Measurements from ENCODE around the gene CPNE4. TPM values are rescaled to one million over a fixed set of nuclear protein-coding genes. Genes with fewer than 3 reads are reported as not detected.

CPNE4 gene
- total and polyA plus RNA-seq, 4 donors: 0.02 to 1.6 (median 0.29) TPM

- H3K9me3 ChIP-seq (ENCODE audit: control insufficient read depth in 4 of 4, insufficient read depth in 3 of 4, low read length in 3 of 4): peaks cover 0 to 3% (median 0%) of the 10 kb centered on the region in 4 donors
- H3K9ac ChIP-seq (ENCODE audit: insufficient read depth in 1 of 2, low read length in 2 of 2): no peak overlapping the region
- H3K4me1 ChIP-seq (ENCODE audit: control insufficient read depth in 5 of 5, insufficient read depth in 5 of 5, low read length in 5 of 5): no peaks in the 10 kb centered on the region
- H3K4me3 ChIP-seq: no peak overlapping the region
- no peak overlapping the region for H3K27ac ChIP-seq (ENCODE audit: low read depth in 1 of 2, low read length in 1 of 2)
- 84 to 86% methylated on average over 5 of the region's 5 CpGs for WGBS, 2 donors
- TF ChIP-seq CTCF (IDR thresholded peaks at IDR 0.05; ENCODE audit: control extremely low read depth, extremely low read depth): no peak
- DNase-seq: no peak
- H3K36me3 ChIP-seq (ENCODE audit: control insufficient read depth in 4 of 4, insufficient read depth in 4 of 4, low read length in 4 of 4): no peaks in the 10 kb centered on the region
- no peak for ATAC-seq (ENCODE audit: insufficient read depth, low FRiP score)
- no peaks in the 10 kb centered on the region for H3K27me3 ChIP-seq (ENCODE audit: control insufficient read depth in 3 of 3, insufficient read depth in 3 of 3, low read length in 2 of 3)
Observed at GRCh38 chr3:131962982-131963381, 71.8 kb downstream of the CPNE4 start.

- 58 to 95% methylated on average over 1 of the region's 1 CpG for WGBS, 2 donors
- Histone ChIP-seq H3K9me3 (ENCODE audit: control insufficient read depth in 4 of 4, insufficient read depth in 3 of 4, low read length in 3 of 4) (no peaks in the 10 kb centered on the region), H3K9ac (ENCODE audit: insufficient read depth in 1 of 2, low read length in 2 of 2) (no peak overlapping the region), H3K36me3 (ENCODE audit: control insufficient read depth in 4 of 4, insufficient read depth in 4 of 4, low read length in 4 of 4) (no peaks in the 10 kb centered on the region), H3K4me3 (no peak overlapping the region), H3K27ac (ENCODE audit: low read depth in 1 of 2, low read length in 1 of 2) (no peak overlapping the region), H3K27me3 (ENCODE audit: control insufficient read depth in 3 of 3, insufficient read depth in 3 of 3, low read length in 2 of 3) (no peaks in the 10 kb centered on the region), H3K4me1 (ENCODE audit: control insufficient read depth in 5 of 5, insufficient read depth in 5 of 5, low read length in 5 of 5) (no peaks in the 10 kb centered on the region)
- TF ChIP-seq CTCF (IDR thresholded peaks at IDR 0.05; ENCODE audit: control extremely low read depth, extremely low read depth): no peak
- ATAC-seq (ENCODE audit: insufficient read depth, low FRiP score) (no peak), DNase-seq (no peak)
Observed at GRCh38 chr3:131960324-131960723, 74.5 kb downstream of the CPNE4 start.

DNA sequence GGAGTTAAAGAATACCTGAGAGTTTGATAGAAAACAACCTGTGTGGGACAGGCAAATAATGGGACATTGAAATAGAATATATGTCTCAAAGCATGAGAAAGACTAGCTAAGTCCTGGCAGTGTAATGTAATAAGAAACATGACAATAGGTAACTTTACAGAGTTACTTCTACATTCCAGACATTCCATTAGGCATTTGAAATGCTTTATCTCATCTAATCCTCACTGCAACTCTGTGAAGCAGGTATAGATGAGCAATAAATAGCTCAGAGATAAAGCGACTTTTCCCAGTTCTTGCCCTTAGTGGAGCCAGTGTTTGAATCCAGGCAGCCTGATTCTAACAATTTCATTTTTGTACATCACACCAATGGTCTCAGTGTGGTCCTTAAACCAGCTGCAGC, 76.8 kb downstream of the CPNE4 start:
- Histone ChIP-seq H3K9me3 (ENCODE audit: control insufficient read depth in 4 of 4, insufficient read depth in 3 of 4, low read length in 3 of 4) (no peaks in the 10 kb centered on the region), H3K4me1 (ENCODE audit: control insufficient read depth in 5 of 5, insufficient read depth in 5 of 5, low read length in 5 of 5) (no peaks in the 10 kb centered on the region), H3K9ac (ENCODE audit: insufficient read depth in 1 of 2, low read length in 2 of 2) (no peak overlapping the region), H3K27me3 (ENCODE audit: control insufficient read depth in 3 of 3, insufficient read depth in 3 of 3, low read length in 2 of 3) (no peaks in the 10 kb centered on the region), H3K36me3 (ENCODE audit: control insufficient read depth in 4 of 4, insufficient read depth in 4 of 4, low read length in 4 of 4) (no peaks in the 10 kb centered on the region), H3K4me3 (no peak overlapping the region), H3K27ac (ENCODE audit: low read depth in 1 of 2, low read length in 1 of 2) (no peak overlapping the region)
- WGBS, 2 donors: 77 to 89% methylated on average over 1 of the region's 1 CpG
- DNase-seq (no peak), ATAC-seq (ENCODE audit: insufficient read depth, low FRiP score) (no peak)
- TF ChIP-seq CTCF (IDR thresholded peaks at IDR 0.05; ENCODE audit: control extremely low read depth, extremely low read depth): no peak

GRCh38 chr3:131957511-131957910, 77.3 kb downstream of the CPNE4 start:
- Histone ChIP-seq H3K4me3 (no peak overlapping the region), H3K9me3 (ENCODE audit: control insufficient read depth in 4 of 4, insufficient read depth in 3 of 4, low read length in 3 of 4) (no peaks in the 10 kb centered on the region), H3K27ac (ENCODE audit: low read depth in 1 of 2, low read length in 1 of 2) (no peak overlapping the region), H3K9ac (ENCODE audit: insufficient read depth in 1 of 2, low read length in 2 of 2) (no peak overlapping the region), H3K4me1 (ENCODE audit: control insufficient read depth in 5 of 5, insufficient read depth in 5 of 5, low read length in 5 of 5) (no peaks in the 10 kb centered on the region), H3K36me3 (ENCODE audit: control insufficient read depth in 4 of 4, insufficient read depth in 4 of 4, low read length in 4 of 4) (no peaks in the 10 kb centered on the region), H3K27me3 (ENCODE audit: control insufficient read depth in 3 of 3, insufficient read depth in 3 of 3, low read length in 2 of 3) (no peaks in the 10 kb centered on the region)
- no peak for TF ChIP-seq CTCF (IDR thresholded peaks at IDR 0.05; ENCODE audit: control extremely low read depth, extremely low read depth)
- ATAC-seq (ENCODE audit: insufficient read depth, low FRiP score) (no peak), DNase-seq (no peak)
- 69 to 79% methylated on average over 5 of the region's 5 CpGs for WGBS, 2 donors

Data from lung (tissue), 12 donors.